ENCODE measurements around the gene MYOF.
"Not testable (repeated sequence)": the region's sequence is repeated elsewhere in the genome, so short reads cannot be mapped to it uniquely, and the experiment has no call there.

The MYOF gene

GRCh38 chr10:93305122-93305521 is 177.0 kb downstream of the MYOF start:
- Histone ChIP-seq H3K36me3 (replicated peaks) (no peaks in the 10 kb centered on the region), H3K27me3 (ENCODE audit: low read depth) (no peaks in the 10 kb centered on the region), H3K4me3 (no peak overlapping the region), H3K4me1 (peaks cover 5% of the 10 kb centered on the region), H3K9me3 (no peaks in the 10 kb centered on the region)
- in situ Hi-C loops (cut with MboI; ENCODE audit: low sequenced_read_pairs) = no loop called here
- DNase-seq (ENCODE audit: low spot score in 2 of 2) = no peak

- H3K4me1 ChIP-seq = peaks cover 19% of the 10 kb centered on the region
- no peaks in the 10 kb centered on the region for H3K36me3 ChIP-seq (replicated peaks)
- no peak overlapping the region for H3K4me3 ChIP-seq
- DNase-seq (ENCODE audit: low spot score in 2 of 2) = no peak
- no peaks in the 10 kb centered on the region for H3K9me3 ChIP-seq
- no peaks in the 10 kb centered on the region for H3K27me3 ChIP-seq (ENCODE audit: low read depth)
- in situ Hi-C loops (cut with MboI; ENCODE audit: low sequenced_read_pairs) = no loop called here
Measured at GRCh38 chr10:93300981-93301380, 181.2 kb downstream of the MYOF start.

GRCh38 chr10:93300288-93300917 is 181.7 kb downstream of the MYOF start:
- peaks cover 19% of the 10 kb centered on the region for H3K4me1 ChIP-seq
- in situ Hi-C loops (cut with MboI; ENCODE audit: low sequenced_read_pairs) = no loop called here
- no peaks in the 10 kb centered on the region for H3K36me3 ChIP-seq (replicated peaks)
- no peaks in the 10 kb centered on the region for H3K27me3 ChIP-seq (ENCODE audit: low read depth)
- no peak overlapping the region for H3K4me3 ChIP-seq
- DNase-seq (ENCODE audit: low spot score in 2 of 2) = no peak
- H3K9me3 ChIP-seq = no peaks in the 10 kb centered on the region

- Histone ChIP-seq H3K9me3 (no peaks in the 10 kb centered on the region), H3K4me1 (peaks cover 19% of the 10 kb centered on the region), H3K27me3 (ENCODE audit: low read depth) (no peaks in the 10 kb centered on the region), H3K4me3 (no peak overlapping the region), H3K36me3 (replicated peaks) (no peaks in the 10 kb centered on the region)
- DNase-seq (ENCODE audit: low spot score in 2 of 2) = peak; percentile 42 to 82
- in situ Hi-C loops (cut with MboI; ENCODE audit: low sequenced_read_pairs) = loop anchor here (10.0 kb wide), 1 partner anchor 215 kb away; no protein-coding TSS in a partner anchor
Measured at GRCh38 chr10:93299606-93300287, 182.4 kb downstream of the MYOF start.

GRCh38 chr10:93299195-93299594 is 182.9 kb downstream of the MYOF start:
- Histone ChIP-seq H3K27me3 (ENCODE audit: low read depth) (no peaks in the 10 kb centered on the region), H3K9me3 (no peaks in the 10 kb centered on the region), H3K4me1 (peaks cover 19% of the 10 kb centered on the region), H3K36me3 (replicated peaks) (no peaks in the 10 kb centered on the region), H3K4me3 (no peak overlapping the region)
- DNase-seq (ENCODE audit: low spot score in 2 of 2) = no peak
- in situ Hi-C loops (cut with MboI; ENCODE audit: low sequenced_read_pairs) = loop anchor here (10.0 kb wide), 1 partner anchor 214 kb away; no protein-coding TSS in a partner anchor

- Histone ChIP-seq H3K36me3 (replicated peaks) (no peaks in the 10 kb centered on the region), H3K27me3 (ENCODE audit: low read depth) (no peaks in the 10 kb centered on the region)
- in situ Hi-C loops (cut with MboI; ENCODE audit: low sequenced_read_pairs) = loop anchor here (10.0 kb wide), 1 partner anchor 211 kb away; no protein-coding TSS in a partner anchor
Measured at GRCh38 chr10:93296151-93296550, 186.0 kb downstream of the MYOF start.

GRCh38 chr10:93293999-93294398 is 188.1 kb downstream of the MYOF start:
- no peak for DNase-seq (ENCODE audit: low spot score in 2 of 2)
- in situ Hi-C loops (cut with MboI; ENCODE audit: low sequenced_read_pairs) = loop anchor here (10.0 kb wide), 1 partner anchor 209 kb away; no protein-coding TSS in a partner anchor
- Histone ChIP-seq H3K36me3 (replicated peaks) (no peaks in the 10 kb centered on the region), H3K9me3 (no peaks in the 10 kb centered on the region), H3K4me1 (peaks cover 7% of the 10 kb centered on the region), H3K4me3 (no peak overlapping the region), H3K27me3 (ENCODE audit: low read depth) (no peaks in the 10 kb centered on the region)

More at GRCh38 chr10:93296151-93296550, 186.0 kb downstream of the MYOF start:
- Histone ChIP-seq H3K9me3 (no peaks in the 10 kb centered on the region), H3K4me1 (peaks cover 19% of the 10 kb centered on the region), H3K4me3 (no peak overlapping the region)
- DNase-seq (ENCODE audit: low spot score in 2 of 2) = no peak

GRCh38 chr10:93290661-93291354 is 191.3 kb downstream of the MYOF start:
- no peaks in the 10 kb centered on the region for H3K9me3 ChIP-seq
- DNase-seq (ENCODE audit: low spot score in 2 of 2) = no peak
- no peaks in the 10 kb centered on the region for H3K36me3 ChIP-seq (replicated peaks)
- no peak overlapping the region for H3K4me3 ChIP-seq
- H3K27me3 ChIP-seq (ENCODE audit: low read depth) = no peaks in the 10 kb centered on the region
- in situ Hi-C loops (cut with MboI; ENCODE audit: low sequenced_read_pairs) = loop anchor here (10.0 kb wide), 1 partner anchor 206 kb away; no protein-coding TSS in a partner anchor
- peaks cover 11% of the 10 kb centered on the region for H3K4me1 ChIP-seq

GRCh38 chr10:93288679-93289634 is 193.2 kb downstream of the MYOF start:
- Histone ChIP-seq H3K9me3 (no peaks in the 10 kb centered on the region), H3K36me3 (replicated peaks) (no peaks in the 10 kb centered on the region), H3K27me3 (ENCODE audit: low read depth) (no peaks in the 10 kb centered on the region), H3K4me3 (no peak overlapping the region), H3K4me1 (peaks cover 11% of the 10 kb centered on the region)
- DNase-seq (ENCODE audit: low spot score in 2 of 2) = peak; percentile 91 to 95
- in situ Hi-C loops (cut with MboI; ENCODE audit: low sequenced_read_pairs) = no loop called here

GRCh38 chr10:93287775-93288174 is 194.4 kb downstream of the MYOF start:
- in situ Hi-C loops (cut with MboI; ENCODE audit: low sequenced_read_pairs) = no loop called here

GRCh38 chr10:93284246-93284645 is 197.9 kb downstream of the MYOF start:
- not testable (repeated sequence) for H3K27me3 ChIP-seq (ENCODE audit: low read depth); DNase-seq (ENCODE audit: low spot score in 2 of 2); H3K9me3 ChIP-seq; H3K36me3 ChIP-seq (replicated peaks); H3K4me3 ChIP-seq
- peaks cover 38% of the 10 kb centered on the region for H3K4me1 ChIP-seq
- in situ Hi-C loops (cut with MboI; ENCODE audit: low sequenced_read_pairs) = loop anchor here (5.0 kb wide), 1 partner anchor 52 kb away; no protein-coding TSS in a partner anchor

More at GRCh38 chr10:93287775-93288174, 194.4 kb downstream of the MYOF start:
- Histone ChIP-seq H3K9me3 (no peaks in the 10 kb centered on the region), H3K4me3 (no peak overlapping the region), H3K27me3 (ENCODE audit: low read depth) (no peaks in the 10 kb centered on the region), H3K36me3 (replicated peaks) (no peaks in the 10 kb centered on the region), H3K4me1 (peaks cover 17% of the 10 kb centered on the region)
- no peak for DNase-seq (ENCODE audit: low spot score in 2 of 2)

GRCh38 chr10:93281367-93281720 is 200.8 kb downstream of the MYOF start:
- H3K9me3 ChIP-seq = no peaks in the 10 kb centered on the region
- in situ Hi-C loops (cut with MboI; ENCODE audit: low sequenced_read_pairs) = loop anchor here (5.0 kb wide), 1 partner anchor 49 kb away; no protein-coding TSS in a partner anchor
- H3K27me3 ChIP-seq (ENCODE audit: low read depth) = no peaks in the 10 kb centered on the region
- no peak overlapping the region for H3K4me3 ChIP-seq
- H3K36me3 ChIP-seq (replicated peaks) = no peaks in the 10 kb centered on the region
- H3K4me1 ChIP-seq = peaks cover 31% of the 10 kb centered on the region
- no peak for DNase-seq (ENCODE audit: low spot score in 2 of 2)
